Panc1 (cell line): Measurements from ENCODE around the gene PLCB1.

ENCODE experiments used
- POLR2AphosphoS5 ChIP-seq: IDR thresholded peaks from 2 replicates; pipeline ENCODE4 v1.6.1; 2012; ENCODE audit warnings: mild to moderate bottlenecking, low read depth, low read length, moderate library complexity
- TF ChIP-seq, protein P1 (sequence below): fragments of 450-650 bp; IDR thresholded peaks from 2 replicates; pipeline ENCODE4 v1.5.1; 2017; ENCODE audit warnings: mild to moderate bottlenecking
- TF ChIP-seq, protein P2 (sequence below), 2 experiments: IDR thresholded peaks; 2 replicates each; pipeline ENCODE4 v1.6.1; 2011 to 2012; ENCODE audit warnings: low read depth in 2 of 2, control low read depth in 1 of 2, low read length in 1 of 2, mild to moderate bottlenecking in 1 of 2, moderate library complexity in 1 of 2; ENCODE audit not compliant: insufficient read depth in 1 of 2

DNA sequence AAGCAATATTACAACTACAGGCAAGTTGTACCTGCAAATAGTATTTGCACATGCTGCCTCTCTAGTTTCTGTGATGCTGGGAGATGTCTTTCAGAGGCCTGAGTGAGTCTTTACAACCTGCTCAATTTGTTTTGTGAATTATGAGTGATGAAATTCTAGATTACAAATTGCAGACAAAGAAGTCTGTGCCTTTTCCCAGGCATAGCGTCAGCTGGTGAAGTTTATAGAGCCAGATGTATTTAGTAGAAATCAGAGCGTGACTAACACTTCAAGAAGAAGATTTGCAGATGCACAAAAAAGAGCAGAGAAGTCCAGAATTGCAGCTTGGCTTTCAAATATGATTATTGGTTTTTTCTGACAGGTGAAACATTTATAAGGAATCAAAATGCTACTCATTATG, 289.9 kb downstream of the PLCB1 start:
- TF ChIP-seq, protein P1, sequence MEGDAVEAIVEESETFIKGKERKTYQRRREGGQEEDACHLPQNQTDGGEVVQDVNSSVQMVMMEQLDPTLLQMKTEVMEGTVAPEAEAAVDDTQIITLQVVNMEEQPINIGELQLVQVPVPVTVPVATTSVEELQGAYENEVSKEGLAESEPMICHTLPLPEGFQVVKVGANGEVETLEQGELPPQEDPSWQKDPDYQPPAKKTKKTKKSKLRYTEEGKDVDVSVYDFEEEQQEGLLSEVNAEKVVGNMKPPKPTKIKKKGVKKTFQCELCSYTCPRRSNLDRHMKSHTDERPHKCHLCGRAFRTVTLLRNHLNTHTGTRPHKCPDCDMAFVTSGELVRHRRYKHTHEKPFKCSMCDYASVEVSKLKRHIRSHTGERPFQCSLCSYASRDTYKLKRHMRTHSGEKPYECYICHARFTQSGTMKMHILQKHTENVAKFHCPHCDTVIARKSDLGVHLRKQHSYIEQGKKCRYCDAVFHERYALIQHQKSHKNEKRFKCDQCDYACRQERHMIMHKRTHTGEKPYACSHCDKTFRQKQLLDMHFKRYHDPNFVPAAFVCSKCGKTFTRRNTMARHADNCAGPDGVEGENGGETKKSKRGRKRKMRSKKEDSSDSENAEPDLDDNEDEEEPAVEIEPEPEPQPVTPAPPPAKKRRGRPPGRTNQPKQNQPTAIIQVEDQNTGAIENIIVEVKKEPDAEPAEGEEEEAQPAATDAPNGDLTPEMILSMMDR: no peak
- no peak for TF ChIP-seq POLR2AphosphoS5
- TF ChIP-seq, protein P2, sequence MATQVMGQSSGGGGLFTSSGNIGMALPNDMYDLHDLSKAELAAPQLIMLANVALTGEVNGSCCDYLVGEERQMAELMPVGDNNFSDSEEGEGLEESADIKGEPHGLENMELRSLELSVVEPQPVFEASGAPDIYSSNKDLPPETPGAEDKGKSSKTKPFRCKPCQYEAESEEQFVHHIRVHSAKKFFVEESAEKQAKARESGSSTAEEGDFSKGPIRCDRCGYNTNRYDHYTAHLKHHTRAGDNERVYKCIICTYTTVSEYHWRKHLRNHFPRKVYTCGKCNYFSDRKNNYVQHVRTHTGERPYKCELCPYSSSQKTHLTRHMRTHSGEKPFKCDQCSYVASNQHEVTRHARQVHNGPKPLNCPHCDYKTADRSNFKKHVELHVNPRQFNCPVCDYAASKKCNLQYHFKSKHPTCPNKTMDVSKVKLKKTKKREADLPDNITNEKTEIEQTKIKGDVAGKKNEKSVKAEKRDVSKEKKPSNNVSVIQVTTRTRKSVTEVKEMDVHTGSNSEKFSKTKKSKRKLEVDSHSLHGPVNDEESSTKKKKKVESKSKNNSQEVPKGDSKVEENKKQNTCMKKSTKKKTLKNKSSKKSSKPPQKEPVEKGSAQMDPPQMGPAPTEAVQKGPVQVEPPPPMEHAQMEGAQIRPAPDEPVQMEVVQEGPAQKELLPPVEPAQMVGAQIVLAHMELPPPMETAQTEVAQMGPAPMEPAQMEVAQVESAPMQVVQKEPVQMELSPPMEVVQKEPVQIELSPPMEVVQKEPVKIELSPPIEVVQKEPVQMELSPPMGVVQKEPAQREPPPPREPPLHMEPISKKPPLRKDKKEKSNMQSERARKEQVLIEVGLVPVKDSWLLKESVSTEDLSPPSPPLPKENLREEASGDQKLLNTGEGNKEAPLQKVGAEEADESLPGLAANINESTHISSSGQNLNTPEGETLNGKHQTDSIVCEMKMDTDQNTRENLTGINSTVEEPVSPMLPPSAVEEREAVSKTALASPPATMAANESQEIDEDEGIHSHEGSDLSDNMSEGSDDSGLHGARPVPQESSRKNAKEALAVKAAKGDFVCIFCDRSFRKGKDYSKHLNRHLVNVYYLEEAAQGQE (IDR thresholded peaks at IDR 0.05; ENCODE audit: insufficient read depth in 1 of 2, low read depth in 2 of 2, low read length in 1 of 2): no peak
